Measurements from ENCODE around the gene GUCD1.
A peak's percentile ranks its signal among the peaks of the same experiment; 100 is the strongest.
"Not testable (repeated sequence)": the region's sequence is repeated elsewhere in the genome, so short reads cannot be mapped to it uniquely, and the experiment has no call there.

The GUCD1 gene

GRCh38 chr22:24563246-24563645, 8.3 kb upstream of the GUCD1 start:
- DNase-seq = no peak

GRCh38 chr22:24559471-24559870, 4.5 kb upstream of the GUCD1 start:
- no peak for DNase-seq

GRCh38 chr22:24555165-24556039, 464 bp upstream of the GUCD1 start, which contains the start of gene SNRPD3:
Gene SNRPD3, plus strand, starts transcription at chr22:24555999. Its CDS starts 1,676 bp downstream, at chr22:24557675.
- peak; percentile 100 for DNase-seq

- DNase-seq = no peak
These were observed 1.2 kb downstream of the GUCD1 start for GRCh38 chr22:24553597-24554312.

- not testable (repeated sequence) for DNase-seq
These were observed 2.2 kb downstream of the GUCD1 start for GRCh38 chr22:24552503-24553286.

GRCh38 chr22:24550902-24551435, 4.0 kb downstream of the GUCD1 start:
- DNase-seq = no peak

GRCh38 chr22:24550028-24550901, 4.7 kb downstream of the GUCD1 start:
- DNase-seq = no peak

GRCh38 chr22:24548812-24549211, 6.1 kb downstream of the GUCD1 start:
- no peak for DNase-seq

GRCh38 chr22:24543679-24544243, 11.2 kb downstream of the GUCD1 start:
- no peak for DNase-seq

- no peak for DNase-seq
These were observed 11.7 kb downstream of the GUCD1 start for GRCh38 chr22:24543185-24543601.

- no peak for DNase-seq
These were observed 12.3 kb downstream of the GUCD1 start for GRCh38 chr22:24542641-24543040.

- no peak for DNase-seq
These were observed 13.0 kb downstream of the GUCD1 start for GRCh38 chr22:24541681-24542515.

GRCh38 chr22:24540470-24540869, 14.5 kb downstream of the GUCD1 start:
- no peak for DNase-seq

- DNase-seq = no peak
These were observed 18.8 kb downstream of the GUCD1 start for GRCh38 chr22:24536089-24536488.

GRCh38 chr22:24535348-24535747, 19.6 kb downstream of the GUCD1 start:
- DNase-seq = no peak

GRCh38 chr22:24532075-24532474, 22.9 kb downstream of the GUCD1 start:
- DNase-seq = no peak

- DNase-seq = not testable (repeated sequence)
These were observed 24.0 kb downstream of the GUCD1 start for GRCh38 chr22:24530968-24531367.

GRCh38 chr22:24529898-24530297, 25.0 kb downstream of the GUCD1 start:
- DNase-seq = no peak

- DNase-seq = no peak
These were observed 28.7 kb downstream of the GUCD1 start for GRCh38 chr22:24526191-24526590.

- DNase-seq = peak; percentile 78
These were observed 29.4 kb downstream of the GUCD1 start for GRCh38 chr22:24525416-24526037.

Measured in activated CD8-positive, alpha-beta memory T cell treated with anti-CD3 and anti-CD28 coated beads, Interleukin-2, amount 50 U/mL, for 4 hours (primary cell).